Measurements from ENCODE around the gene RAF1.

DNA sequence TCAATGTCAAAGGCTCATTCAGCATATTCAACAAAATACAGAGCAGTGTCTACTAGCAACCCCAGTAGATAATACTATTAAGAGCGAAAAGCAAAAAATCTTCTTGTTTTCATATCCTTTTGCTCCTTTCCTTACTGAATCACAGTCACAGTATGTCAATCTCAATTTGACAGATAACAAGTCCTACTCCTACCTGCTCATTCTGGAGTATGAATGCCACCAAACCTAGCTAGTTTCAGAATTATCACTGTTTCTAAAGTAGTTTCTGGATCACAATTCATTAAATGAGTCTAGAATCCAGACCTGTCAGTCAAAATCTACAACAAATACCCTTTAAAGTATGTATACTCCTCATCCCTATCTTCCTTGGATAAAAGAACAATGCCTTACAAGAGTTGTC is 55.5 kb downstream of the RAF1 start:
- TF ChIP-seq, protein P1, sequence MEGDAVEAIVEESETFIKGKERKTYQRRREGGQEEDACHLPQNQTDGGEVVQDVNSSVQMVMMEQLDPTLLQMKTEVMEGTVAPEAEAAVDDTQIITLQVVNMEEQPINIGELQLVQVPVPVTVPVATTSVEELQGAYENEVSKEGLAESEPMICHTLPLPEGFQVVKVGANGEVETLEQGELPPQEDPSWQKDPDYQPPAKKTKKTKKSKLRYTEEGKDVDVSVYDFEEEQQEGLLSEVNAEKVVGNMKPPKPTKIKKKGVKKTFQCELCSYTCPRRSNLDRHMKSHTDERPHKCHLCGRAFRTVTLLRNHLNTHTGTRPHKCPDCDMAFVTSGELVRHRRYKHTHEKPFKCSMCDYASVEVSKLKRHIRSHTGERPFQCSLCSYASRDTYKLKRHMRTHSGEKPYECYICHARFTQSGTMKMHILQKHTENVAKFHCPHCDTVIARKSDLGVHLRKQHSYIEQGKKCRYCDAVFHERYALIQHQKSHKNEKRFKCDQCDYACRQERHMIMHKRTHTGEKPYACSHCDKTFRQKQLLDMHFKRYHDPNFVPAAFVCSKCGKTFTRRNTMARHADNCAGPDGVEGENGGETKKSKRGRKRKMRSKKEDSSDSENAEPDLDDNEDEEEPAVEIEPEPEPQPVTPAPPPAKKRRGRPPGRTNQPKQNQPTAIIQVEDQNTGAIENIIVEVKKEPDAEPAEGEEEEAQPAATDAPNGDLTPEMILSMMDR (IDR thresholded peaks at IDR 0.05): no peak
- TF ChIP-seq POLR2AphosphoS5 (IDR thresholded peaks at IDR 0.05; ENCODE audit: low read depth, low read length): no peak
